GM12864 (cell line): Measurements from ENCODE around the gene GZMA.

ENCODE experiments used
- DNase-seq: peaks from one replicate; pipeline ENCODE4 v3.0.0-alpha.2; 2011; ENCODE audit warnings: low read depth
- H3K4me3 ChIP-seq: 2 replicates; pipeline ENCODE4 v1.5.1; 2011; ENCODE audit warnings: mild to moderate bottlenecking, low read depth, low read length, control low read depth
- CTCF ChIP-seq: IDR thresholded peaks from 2 replicates; pipeline ENCODE4 v1.5.1; 2011; ENCODE audit warnings: low read depth, mild to moderate bottlenecking, moderate library complexity, low read length, control low read depth, inconsistent platforms; ENCODE audit errors: missing control alignments

GZMA gene

GRCh38 chr5:55140908-55141665, 38.6 kb downstream of the GZMA start:
- no peak for DNase-seq
- TF ChIP-seq CTCF, result no peak
- no peak overlapping the region for H3K4me3 ChIP-seq

- H3K4me3 ChIP-seq, result no peak overlapping the region
- TF ChIP-seq CTCF, result no peak
- DNase-seq, result no peak
Observed at GRCh38 chr5:55141945-55142690, 39.7 kb downstream of the GZMA start.

- DNase-seq, result no peak
- TF ChIP-seq CTCF, result no peak
- H3K4me3 ChIP-seq, result no peak overlapping the region
Observed at GRCh38 chr5:55143624-55144023, 41.2 kb downstream of the GZMA start.

- TF ChIP-seq CTCF, result no peak
Observed at GRCh38 chr5:55146080-55146479, 43.6 kb downstream of the GZMA start.

GRCh38 chr5:55146543-55147151, 44.2 kb downstream of the GZMA start:
- no peak overlapping the region for H3K4me3 ChIP-seq
- DNase-seq, result peak; percentile 34
- TF ChIP-seq CTCF, result peak; percentile 96

More at GRCh38 chr5:55146080-55146479, 43.6 kb downstream of the GZMA start:
- H3K4me3 ChIP-seq, result no peak overlapping the region
- no peak for DNase-seq

- no peak for DNase-seq
- H3K4me3 ChIP-seq, result no peak overlapping the region
- no peak for TF ChIP-seq CTCF
Observed at GRCh38 chr5:55149308-55149795, 46.9 kb downstream of the GZMA start.
